22Rv1 (cell line): ENCODE results near the gene FAM131A.
"Not testable (repeated sequence)": the region's sequence is repeated elsewhere in the genome, so short reads cannot be mapped to it uniquely, and the experiment has no call there.

Source experiments
- H3K27ac ChIP-seq: fragments of 450-650 bp; 2 replicates; pipeline ENCODE4 v1.5.1; 2017
- CTCF ChIP-seq: fragments of 450-650 bp; IDR thresholded peaks from 2 replicates; pipeline ENCODE4 v1.5.1; 2017; ENCODE audit warnings: mild to moderate bottlenecking
- ZFX ChIP-seq: fragments of 450-650 bp; IDR thresholded peaks from 2 replicates; pipeline ENCODE4 v1.6.1; 2017; ENCODE audit warnings: antibody characterized with exemption, borderline replicate concordance

The FAM131A gene

GRCh38 chr3:184335661-184336546, 1.5 kb upstream of the FAM131A start:
- peak overlapping the region; percentile 90 for H3K27ac ChIP-seq
- TF ChIP-seq CTCF (peak; percentile 11; the same call in 1 of the 2 replicates), ZFX (no peak)

- no peak for TF ChIP-seq CTCF
- no peak for TF ChIP-seq ZFX
- H3K27ac ChIP-seq: peak overlapping the region; percentile 90
These were observed 627 bp upstream of the FAM131A start for GRCh38 chr3:184336547-184337398.

GRCh38 chr3:184337981-184338380, 581 bp downstream of the FAM131A start:
- no peak overlapping the region for H3K27ac ChIP-seq
- TF ChIP-seq CTCF (no peak), ZFX (no peak)

GRCh38 chr3:184338511-184338945, 1.1 kb downstream of the FAM131A start:
- no peak overlapping the region for H3K27ac ChIP-seq
- TF ChIP-seq ZFX (no peak), CTCF (no peak)

DNA sequence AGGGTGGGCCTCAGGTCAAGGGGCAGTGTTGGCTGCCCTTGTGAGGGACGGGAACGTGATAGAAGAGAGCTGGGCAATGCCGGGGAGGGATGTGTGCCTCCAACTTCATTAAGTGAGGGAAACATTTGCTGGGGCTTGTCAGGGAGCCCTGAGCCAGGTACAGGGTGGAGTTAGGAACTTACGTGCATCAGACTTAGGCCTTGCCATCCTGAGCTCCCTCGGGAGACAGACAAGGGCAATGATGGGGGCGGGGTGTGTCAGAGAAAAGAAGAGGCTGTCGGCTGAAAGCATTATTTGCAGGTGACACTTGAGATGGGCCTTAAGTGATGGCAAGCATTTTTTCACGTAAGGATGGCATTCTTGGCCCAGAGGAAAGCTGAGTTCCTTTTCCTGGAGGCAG, 1.6 kb downstream of the FAM131A start:
- H3K27ac ChIP-seq: no peak overlapping the region
- TF ChIP-seq CTCF: no peak
- TF ChIP-seq ZFX: no peak

GRCh38 chr3:184339451-184340135, 2.2 kb downstream of the FAM131A start:
- not testable (repeated sequence) for H3K27ac ChIP-seq

GRCh38 chr3:184341925-184342324, 4.5 kb downstream of the FAM131A start:
- no peak for TF ChIP-seq CTCF
- TF ChIP-seq ZFX: no peak
- H3K27ac ChIP-seq: no peak overlapping the region
